ENCODE measurements around the gene RPRM.
"Not testable (repeated sequence)": the region's sequence is repeated elsewhere in the genome, so short reads cannot be mapped to it uniquely, and the experiment has no call there.

DNA sequence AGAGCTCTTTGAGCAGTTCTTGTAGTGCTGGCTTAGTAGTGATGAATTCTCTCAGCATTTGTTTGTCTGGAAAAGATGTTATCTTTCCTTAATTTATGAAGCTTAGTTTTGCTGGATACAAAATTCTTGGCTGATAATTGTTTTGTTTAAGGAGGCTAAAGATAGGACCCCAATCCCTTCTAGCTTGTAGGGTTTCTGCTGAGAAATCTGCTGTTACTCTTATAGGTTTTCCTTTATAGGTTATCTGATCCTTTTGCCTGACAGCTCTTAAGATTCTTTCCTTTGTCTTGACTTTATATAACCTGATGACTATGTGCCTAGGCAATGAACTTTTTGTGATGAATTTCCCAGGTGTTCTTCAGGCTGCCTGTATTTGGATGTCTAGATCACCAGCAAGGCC lies 27.9 kb upstream of the RPRM start:
- TF ChIP-seq POLR2A (IDR thresholded peaks at IDR 0.05); CTCF (IDR thresholded peaks at IDR 0.05 in 8 of 11, conservative IDR thresholded peaks at IDR 0.05 in 3 of 11): not testable (repeated sequence)

All from spleen (tissue), 7 donors.